GM12891 (cell line): ENCODE results near the gene THAP6.

ENCODE experiments used
- DNase-seq: peaks from one replicate; pipeline ENCODE4 v3.0.0; 2011; ENCODE audit warnings: low spot score; ENCODE audit not compliant: insufficient read length
- FAIRE-seq: peaks from 2 replicates; lab custom pipeline; 2011; peaks lifted over from hg19 to GRCh38; lab: Jason Lieb, UNC
- PAX5 ChIP-seq: IDR thresholded peaks from 2 replicates; pipeline ENCODE4 v1.6.1; 2011; ENCODE audit warnings: low read length, moderate library complexity, mild to moderate bottlenecking; ENCODE audit not compliant: insufficient read depth, severe bottlenecking
- POLR2A ChIP-seq: IDR thresholded peaks from 2 replicates; pipeline ENCODE4 v1.6.1; 2011; ENCODE audit warnings: low read depth, low read length, control low read depth
- POLR2AphosphoS5 ChIP-seq: IDR thresholded peaks from 2 replicates; pipeline ENCODE4 v1.6.1; 2011; ENCODE audit warnings: low read depth, low read length, control low read depth
- POU2F2 ChIP-seq: IDR thresholded peaks from 2 replicates; pipeline ENCODE4 v1.6.1; 2011; ENCODE audit warnings: low read depth, mild to moderate bottlenecking, control low read depth, low read length, moderate library complexity
- SPI1 ChIP-seq: IDR thresholded peaks from 2 replicates; pipeline ENCODE4 v1.6.1; 2011; ENCODE audit warnings: low read depth, low read length, control low read depth
- TAF1 ChIP-seq: IDR thresholded peaks from 2 replicates; pipeline ENCODE4 v1.6.1; 2011; ENCODE audit warnings: low read depth, low read length, control low read depth

The THAP6 gene

DNA sequence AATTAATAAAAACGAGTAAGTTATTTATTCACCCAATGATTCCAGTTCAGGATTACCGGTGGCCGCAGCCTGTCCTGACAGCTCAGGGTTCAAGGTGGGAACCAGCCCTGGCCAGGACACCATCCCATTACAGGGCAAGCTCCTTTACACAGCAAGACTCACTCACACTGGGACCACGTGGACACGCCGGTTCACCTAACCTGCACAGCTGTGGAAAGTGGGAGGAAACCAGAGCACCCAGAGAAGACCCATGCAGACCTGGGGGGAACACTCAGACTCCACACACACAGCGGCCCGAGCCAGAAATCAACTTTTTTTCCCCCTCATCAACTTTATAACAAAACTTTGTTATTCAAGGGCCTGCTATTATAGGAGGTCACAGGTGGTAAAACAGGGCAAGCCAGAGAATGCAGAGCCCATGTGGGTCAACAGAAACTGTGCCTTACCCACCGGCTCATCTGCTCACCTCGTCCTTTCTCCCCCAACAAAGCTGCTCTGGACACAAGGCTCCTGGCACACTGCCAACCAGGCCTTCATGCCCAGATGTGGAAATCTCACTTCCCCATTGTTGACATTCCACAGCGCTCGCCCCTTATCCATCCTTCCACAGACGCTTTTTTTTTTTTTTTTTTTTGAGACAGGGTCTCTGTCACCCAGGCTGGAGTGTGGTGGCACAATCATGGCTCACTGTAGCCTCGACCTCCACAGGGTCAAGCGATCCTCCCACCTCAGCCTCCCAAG is 33.5 kb downstream of the THAP6 start:
- no peak for FAIRE-seq
- TF ChIP-seq PAX5 (no peak), SPI1 (peak; percentile 17; the same call in 1 of the 2 replicates)
- no peak for DNase-seq

DNA sequence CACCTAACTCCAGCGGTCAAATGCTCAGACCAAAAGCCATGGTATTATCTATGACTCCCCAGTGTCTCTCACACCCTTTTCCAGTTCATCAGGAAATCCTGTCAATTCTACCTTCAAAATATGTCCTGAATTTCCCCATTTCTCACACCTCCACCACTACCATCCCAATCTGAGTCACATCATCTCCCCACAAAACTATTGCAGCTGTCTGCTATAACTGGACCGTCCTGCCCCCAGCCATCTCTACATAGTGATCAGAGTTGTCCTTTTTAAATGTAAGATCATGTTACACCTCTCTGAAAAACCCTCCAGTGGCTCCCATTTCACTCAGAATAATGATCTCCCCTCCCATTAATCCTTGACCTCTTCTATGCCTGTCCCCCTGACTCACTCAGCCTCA is 34.7 kb downstream of the THAP6 start:
- no peak for TF ChIP-seq POU2F2
- TF ChIP-seq POLR2AphosphoS5: no peak
- no peak for TF ChIP-seq SPI1
- no peak for TF ChIP-seq POLR2A
- no peak for TF ChIP-seq PAX5
- TF ChIP-seq TAF1: no peak
- no peak for DNase-seq
- no peak for FAIRE-seq

DNA sequence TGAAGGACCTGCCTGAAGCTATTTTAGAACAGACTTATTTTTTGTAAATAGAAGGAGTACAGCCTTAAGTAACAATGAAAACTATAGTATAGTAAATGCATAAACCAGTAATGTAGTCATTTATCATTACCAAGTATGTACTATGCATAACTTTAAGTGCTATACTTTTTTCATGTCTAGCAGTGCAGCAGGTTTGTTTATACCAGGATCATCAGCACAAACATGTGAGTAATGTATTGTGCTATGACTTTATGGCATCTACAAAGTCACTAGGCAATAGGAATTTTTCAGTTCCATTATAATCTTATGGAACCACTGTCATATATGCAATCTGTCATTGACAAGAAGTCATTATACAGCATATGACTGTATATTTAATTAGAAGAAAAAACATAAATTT is 38.2 kb downstream of the THAP6 start:
- DNase-seq (no peak), FAIRE-seq (no peak)
- TF ChIP-seq POLR2A: no peak
- TF ChIP-seq TAF1: no peak
- no peak for TF ChIP-seq POLR2AphosphoS5
- no peak for TF ChIP-seq SPI1
- TF ChIP-seq PAX5: no peak
- no peak for TF ChIP-seq POU2F2

DNA sequence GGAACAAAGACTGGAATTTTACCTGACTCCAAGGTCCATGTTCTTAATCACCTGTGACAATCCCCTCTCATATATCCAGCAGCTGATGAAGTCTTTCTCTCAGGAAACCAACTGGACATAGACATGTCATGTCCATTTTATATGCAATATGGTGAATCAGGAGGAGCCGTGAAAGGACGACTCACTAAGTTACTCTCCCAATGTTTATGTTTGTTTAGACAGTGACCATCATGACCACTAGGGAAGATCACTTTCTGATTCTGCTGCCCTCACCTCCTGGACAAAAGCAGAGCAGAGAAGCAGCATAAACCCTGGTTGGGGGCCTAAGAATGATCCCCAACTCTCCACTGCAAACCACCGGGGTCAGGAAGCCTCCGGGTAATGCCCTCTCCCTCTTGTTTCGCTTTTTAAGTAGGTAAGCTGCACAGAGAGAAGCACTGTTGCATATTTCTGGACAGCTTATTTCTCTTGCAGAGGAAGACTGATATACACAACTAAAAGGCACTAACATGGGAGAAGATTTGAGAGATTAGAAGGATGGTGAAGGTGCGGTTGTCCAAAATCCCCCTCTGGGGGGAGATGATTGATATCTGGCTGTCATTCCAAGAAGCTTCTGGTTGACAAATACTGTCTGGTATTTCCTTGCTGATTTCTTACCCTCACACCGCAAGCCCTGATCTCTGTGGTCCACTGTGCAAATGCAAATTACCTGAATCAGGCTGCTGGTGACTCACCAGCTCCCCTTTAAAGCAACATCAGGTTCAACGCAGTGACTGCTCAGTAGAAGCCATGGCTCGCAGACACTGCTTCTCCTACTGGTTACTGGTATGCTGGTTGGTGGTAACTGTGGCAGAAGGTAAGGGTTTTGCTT is 41.3 kb downstream of the THAP6 start, which contains the start of gene ODAPH:
Gene ODAPH (plus strand): TSS at position 773 of the 871 bp plus-strand sequence. CDS start 17 bp downstream, at position 790.
- DNase-seq (peak; percentile 18), FAIRE-seq (no peak)
- TF ChIP-seq PAX5 (no peak), POU2F2 (peak; percentile 55; the same call in 1 of the 2 replicates)

DNA sequence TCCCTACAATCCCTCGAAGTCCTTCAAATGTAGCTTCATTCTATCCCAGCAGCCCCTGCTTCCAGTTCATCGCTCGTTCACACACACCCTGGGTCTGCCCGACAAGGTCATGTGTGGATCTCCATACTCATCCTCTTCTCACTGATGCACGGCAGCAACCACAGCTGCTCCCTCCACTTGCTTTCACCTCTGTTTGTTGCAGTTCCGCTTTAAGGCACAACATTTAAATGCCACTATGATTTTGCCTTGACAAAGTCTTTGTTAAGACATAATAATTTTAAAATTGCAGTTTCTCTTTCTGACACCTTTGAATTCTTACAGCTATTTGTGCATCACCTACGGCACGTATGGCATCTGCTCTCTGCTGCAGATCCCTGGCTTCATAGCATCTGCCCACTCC is 43.4 kb downstream of the THAP6 start:
- FAIRE-seq (no peak), DNase-seq (no peak)
- no peak for TF ChIP-seq PAX5
- TF ChIP-seq SPI1: no peak
- no peak for TF ChIP-seq POU2F2
- TF ChIP-seq POLR2A: no peak
- no peak for TF ChIP-seq POLR2AphosphoS5
- no peak for TF ChIP-seq TAF1

DNA sequence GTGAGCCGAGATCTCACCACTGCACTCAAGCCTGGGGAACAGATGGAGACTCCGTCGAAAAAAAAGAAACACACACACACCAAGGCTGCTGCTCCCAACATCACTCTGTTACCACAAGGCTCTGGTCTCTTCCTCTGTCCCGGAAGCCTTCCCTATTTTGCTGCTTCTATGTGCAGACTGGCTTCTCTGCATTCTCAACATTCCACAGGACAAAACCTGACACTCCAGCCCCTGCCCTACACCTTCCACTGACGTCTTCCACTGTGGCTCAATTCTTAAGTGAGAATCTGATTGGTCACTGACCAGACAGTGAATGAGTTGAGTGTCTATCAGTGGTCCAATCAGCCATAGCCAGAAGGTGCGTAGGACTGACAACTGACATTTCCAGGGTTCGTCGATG is 47.5 kb downstream of the THAP6 start:
- DNase-seq (no peak), FAIRE-seq (no peak)
- TF ChIP-seq SPI1 (no peak), POU2F2 (no peak), TAF1 (no peak)

DNA sequence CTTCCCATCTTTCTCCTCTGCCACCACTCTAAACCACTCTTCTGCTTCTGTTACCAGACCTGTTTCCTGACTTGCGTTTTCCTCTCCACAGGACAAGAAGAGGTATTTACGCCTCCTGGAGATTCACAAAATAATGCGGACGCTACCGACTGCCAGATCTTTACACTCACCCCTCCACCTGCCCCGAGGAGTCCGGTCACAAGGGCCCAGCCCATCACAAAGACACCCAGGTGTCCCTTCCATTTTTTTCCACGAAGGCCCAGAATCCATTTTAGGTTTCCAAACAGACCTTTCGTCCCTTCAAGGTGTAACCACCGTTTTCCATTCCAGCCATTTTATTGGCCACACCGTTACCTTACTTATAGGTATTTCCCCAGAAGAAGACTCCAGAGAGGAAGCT is 49.8 kb downstream of the THAP6 start:
- no peak for TF ChIP-seq TAF1
- FAIRE-seq (no peak), DNase-seq (no peak)

DNA sequence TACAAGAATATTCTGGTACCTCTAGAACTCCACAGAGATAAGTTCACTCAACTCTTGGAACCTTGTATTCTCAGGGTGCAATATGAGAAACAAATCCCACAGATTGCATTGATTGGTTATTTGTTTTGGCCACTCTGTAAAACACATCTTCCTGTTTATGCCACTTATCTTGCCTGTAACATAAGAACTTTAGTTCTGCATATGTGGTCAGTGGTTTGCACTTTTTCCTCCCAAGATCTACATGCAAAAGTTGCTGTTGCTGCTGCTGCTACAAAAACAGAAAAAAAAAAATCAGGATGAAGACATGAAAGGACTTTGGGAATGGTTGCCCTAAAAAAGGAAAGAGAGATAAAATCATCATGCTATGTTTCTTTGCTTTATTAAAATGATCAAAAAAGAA is 51.2 kb downstream of the THAP6 start:
- FAIRE-seq (no peak), DNase-seq (no peak)

DNA sequence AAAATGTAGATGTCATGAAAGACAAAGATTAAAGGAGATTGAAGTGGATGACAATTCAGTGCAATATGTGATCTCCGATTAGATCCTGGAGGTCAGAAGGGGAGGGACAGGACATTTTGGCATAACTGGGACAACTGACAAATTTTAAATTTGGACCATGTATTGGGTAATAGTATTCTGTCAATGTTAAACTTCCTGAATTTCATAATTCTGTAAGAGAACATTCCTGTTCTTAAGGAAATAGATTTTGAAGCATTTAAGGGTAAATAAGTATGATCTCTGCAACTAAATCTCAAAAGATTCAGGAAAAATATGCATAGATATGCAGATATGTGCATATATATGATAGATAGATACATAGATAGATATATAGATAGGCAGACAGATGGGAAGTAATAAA is 52.6 kb downstream of the THAP6 start:
- no peak for FAIRE-seq
- TF ChIP-seq TAF1: no peak
- no peak for TF ChIP-seq PAX5
- no peak for TF ChIP-seq SPI1
- TF ChIP-seq POLR2A: no peak
- TF ChIP-seq POU2F2: no peak
- no peak for TF ChIP-seq POLR2AphosphoS5
- DNase-seq: no peak

More for the DNA sequence above, 51.2 kb downstream of the THAP6 start:
- TF ChIP-seq POLR2AphosphoS5: no peak
- TF ChIP-seq PAX5: no peak
- TF ChIP-seq POU2F2: no peak
- TF ChIP-seq TAF1: no peak
- TF ChIP-seq SPI1: no peak
- no peak for TF ChIP-seq POLR2A

DNA sequence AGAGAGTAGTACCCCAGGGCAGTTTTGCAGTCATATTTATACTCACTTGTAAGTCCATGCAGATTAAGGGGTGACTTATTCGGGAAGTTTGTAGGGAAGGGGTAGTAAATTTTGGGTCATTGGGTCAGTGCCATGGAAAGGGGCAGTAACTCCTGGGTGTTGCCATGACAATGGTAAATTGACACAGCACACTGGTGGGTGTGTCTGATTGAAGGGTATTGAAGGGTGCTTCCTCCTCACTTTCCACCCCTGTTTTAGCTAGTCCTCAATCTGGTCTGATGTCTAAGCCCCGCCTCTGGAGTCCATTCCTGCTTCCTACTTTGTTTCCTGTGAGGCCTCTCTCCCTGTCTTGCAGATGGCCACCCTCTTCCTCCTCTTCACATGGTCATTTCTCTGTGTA is 53.5 kb downstream of the THAP6 start:
- TF ChIP-seq POLR2AphosphoS5 (no peak), POLR2A (no peak), TAF1 (no peak), SPI1 (no peak), PAX5 (no peak), POU2F2 (no peak)
- FAIRE-seq (no peak), DNase-seq (no peak)
